DMS114 treated with DMSO at 0.1 percent for 48 hours (cell line): ENCODE measurements around the gene BMP3.

ENCODE experiments used
- DNase-seq: peaks from one replicate; lab custom pipeline; 2025; ENCODE audit not compliant: unreplicated experiment; lab: John Stamatoyannopoulos, UW

The BMP3 gene

GRCh38 chr4:81102107-81102506, 71.6 kb downstream of the BMP3 start:
- no peak for DNase-seq

- no peak for DNase-seq
Observed at GRCh38 chr4:81106150-81106549, 75.6 kb downstream of the BMP3 start.
